HepG2 (cell line): ENCODE data around the gene DOCK1. TPM values are rescaled to one million over a fixed set of nuclear protein-coding genes. Genes with fewer than 3 reads are reported as not detected.

ENCODE experiments used
- ATAC-seq: fragments of 200-7000 bp; cut with Tn5 transposase; 3 replicates; pipeline ENCODE4 v1.9.1; 2020; ENCODE audit warnings: mild to moderate bottlenecking, moderate library complexity
- BruUV-seq: library from RNA; stranded (reverse); fragments of 400-500 nt; replicated peaks from 2 replicates; lab custom pipeline; 2021; lab: Mats Ljungman, UMichigan
- CTCF ChIA-PET: fragments of 300-600 bp; formaldehyde crosslinking; extraction: SDS; loops from one replicate; lab custom pipeline; 2021; ENCODE audit warnings: low total read pairs, inconsistent platforms, low intra/inter-chr PET ratio; lab: Yijun Ruan, JAX
- POLR2A ChIA-PET: fragments of 350-600 bp; sonication (Branson Sonifier 250); formaldehyde crosslinking; loops from one replicate; lab custom pipeline; 2020; ENCODE audit warnings: antibody characterized with exemption, inconsistent platforms; lab: Yijun Ruan, JAX
- DNase-seq: peaks from one replicate; pipeline ENCODE4 v3.0.0-alpha.2; 2015; ENCODE audit warnings: low spot score
- FAIRE-seq: peaks from 3 replicates; lab custom pipeline; 2011; peaks lifted over from hg19 to GRCh38; lab: Jason Lieb, UNC
- H2AFZ ChIP-seq: one replicate; pipeline ENCODE4 v1.6.1; 2011; ENCODE audit warnings: low read length, inconsistent platforms
- H3K27ac ChIP-seq: fragments of 300-600 bp; 3 replicates; pipeline ENCODE4 v1.8.0; 2011; ENCODE audit warnings: mixed run types, mild to moderate bottlenecking, mixed read lengths, low read length, inconsistent platforms; ENCODE audit not compliant: insufficient read depth; ENCODE audit errors: extremely low read length
- H3K27me3 ChIP-seq, 2 experiments: fragments of 200-600 bp in 1 of 2; 2 replicates in 1 of 2; 3 replicates in 1 of 2; pipeline versions ENCODE4 v1.6.0 to v1.8.0; 2011; ENCODE audit warnings: low read length in 2 of 2, mild to moderate bottlenecking in 2 of 2, moderate library complexity in 2 of 2, inconsistent platforms in 1 of 2; ENCODE audit not compliant: insufficient read depth in 2 of 2, control insufficient read depth in 1 of 2
- H3K36me3 ChIP-seq, 2 experiments: fragments of 200-600 bp in 1 of 2; replicated peaks in 1 of 2; 2 replicates in 1 of 2; 3 replicates in 1 of 2; pipeline versions ENCODE4 v1.5.1 to v1.8.0; 2011; ENCODE audit warnings: low read length in 2 of 2, inconsistent platforms in 1 of 2; ENCODE audit not compliant: insufficient read depth in 2 of 2, control insufficient read depth in 1 of 2
- H3K4me1 ChIP-seq: 2 replicates; pipeline ENCODE4 v1.5.1; 2012; ENCODE audit warnings: low read length, inconsistent platforms; ENCODE audit not compliant: insufficient read depth
- H3K4me2 ChIP-seq: 2 replicates; pipeline ENCODE4 v1.6.0; 2011; ENCODE audit warnings: low read depth, low read length, inconsistent platforms
- H3K4me3 ChIP-seq, 3 experiments: fragments of 200-600 bp in 1 of 3; sonication (generic), shearing (Covaris generic) in 1 of 3; replicated peaks in 1 of 3; 2 replicates each; pipeline ENCODE4 v1.5.1; 2011 to 2016; ENCODE audit warnings: low read length in 3 of 3, inconsistent platforms in 2 of 3, low read depth in 2 of 3, mild to moderate bottlenecking in 2 of 3, control low read depth in 1 of 3, mixed read lengths in 1 of 3; ENCODE audit not compliant: insufficient read depth in 1 of 3
- H3K79me2 ChIP-seq: one replicate; pipeline ENCODE4 v1.6.1; 2011; ENCODE audit warnings: low read length, inconsistent platforms; ENCODE audit not compliant: insufficient read depth
- H3K9ac ChIP-seq: 2 replicates; pipeline ENCODE4 v1.6.0; 2011; ENCODE audit warnings: mild to moderate bottlenecking, low read depth, low read length, inconsistent platforms; ENCODE audit not compliant: insufficient read depth
- H3K9me3 ChIP-seq: 2 replicates; pipeline ENCODE4 v1.5.1; 2012; ENCODE audit warnings: mild to moderate bottlenecking, low read length
- H4K20me1 ChIP-seq: 2 replicates; pipeline ENCODE4 v1.6.0; 2011; ENCODE audit warnings: inconsistent platforms, mild to moderate bottlenecking, low read length, moderate library complexity; ENCODE audit not compliant: insufficient read depth
- ATF7 ChIP-seq, 2 experiments: fragments of 450-650 bp in 1 of 2; sonication (generic) in 1 of 2; formaldehyde crosslinking in 1 of 2; IDR thresholded peaks; 2 replicates each; pipeline versions ENCODE4 v1.4.0 to v1.6.1; 2016 to 2020; ENCODE audit warnings: antibody characterized with exemption in 1 of 2, mild to moderate bottlenecking in 1 of 2, missing genetic modification reagents in 1 of 2
- GABPA ChIP-seq, 2 experiments: IDR thresholded peaks; 2 replicates each; pipeline ENCODE4 v1.6.1; 2011 to 2016; ENCODE audit warnings: low read depth in 2 of 2, low read length in 1 of 2, missing biosample characterization in 1 of 2, missing genetic modification characterization in 1 of 2
- PHF5A ChIP-seq: IDR thresholded peaks from one replicate; pipeline ENCODE4 v1.6.1; 2018; ENCODE audit warnings: low read depth, missing genetic modification reagents; ENCODE audit not compliant: unreplicated experiment
- RXRB ChIP-seq: IDR thresholded peaks from 2 replicates; pipeline ENCODE4 v1.6.1; 2016; ENCODE audit warnings: borderline replicate concordance, missing genetic modification reagents, missing compliant biosample characterization
- WIZ ChIP-seq: sonication (generic); formaldehyde crosslinking; IDR thresholded peaks from 2 replicates; pipeline ENCODE4 v1.5.1; 2020; ENCODE audit warnings: mild to moderate bottlenecking, missing genetic modification reagents
- ZNF180 ChIP-seq: sonication (generic); formaldehyde crosslinking; IDR thresholded peaks from 2 replicates; pipeline ENCODE4 v1.4.0; 2020; ENCODE audit warnings: low read depth, missing genetic modification reagents, borderline replicate concordance
- ZNF260 ChIP-seq: sonication (generic); formaldehyde crosslinking; IDR thresholded peaks from 2 replicates; pipeline ENCODE4 v1.4.0; 2020; ENCODE audit warnings: missing genetic modification reagents, low read depth, mild to moderate bottlenecking, borderline replicate concordance
- ZNF678 ChIP-seq: sonication (generic); formaldehyde crosslinking; IDR thresholded peaks from 2 replicates; pipeline ENCODE4 v1.4.0; 2020; ENCODE audit warnings: mild to moderate bottlenecking, missing genetic modification reagents
- WGBS: methylation state at CpG from one replicate; pipeline ENCODE4 v1.1.6; 2017; ENCODE audit warnings: low lambda C conversion rate; 5-methylcytosine and 5-hydroxymethylcytosine counted together
- in situ Hi-C: cut with HindIII; loops from 2 replicates; pipeline ENCODE4 v1.10.0; 2017; ENCODE audit warnings: low pct_unique_long_range_greater_than_20kb; ENCODE audit not compliant: extremely low pct_ligation_motif_present
- intact Hi-C: fragments of 100-400 bp; cut with micrococcal nuclease; formaldehyde crosslinking; loops from one replicate; pipeline ENCODE4 v1.10.0; 2022; ENCODE audit not compliant: unreplicated experiment
- polyA plus RNA-seq, 8 experiments: library from polyadenylated mRNA; depleted of rRNA in 3 of 8; stranded (reverse) in 7 of 8; unstranded in 1 of 8; fragments of >200 nt; fragmentation: Illumina TruSeq in 4 of 8; extraction: Trizol in 4 of 8; gene quantifications; 2 replicates each; pipeline versions ENCODE4 v1.2.1 to v1.2.3, GENCODE V29; 2011 to 2016; ENCODE audit warnings: low read depth in 4 of 8, missing spikeins in 1 of 8, mixed read lengths in 1 of 8; ENCODE audit not compliant: insufficient read depth in 1 of 8
- total RNA-seq, 5 experiments: library from RNA; depleted of rRNA; stranded (reverse); fragments of >200 nt; fragmentation: Illumina TruSeq; extraction: Trizol; gene quantifications; 2 replicates each; pipeline ENCODE4 v1.2.3, GENCODE V29; 2016; ENCODE audit warnings: low read depth in 1 of 5
- TF ChIP-seq, protein P1 (sequence below): sonication (generic); IDR thresholded peaks from 2 replicates; pipeline ENCODE4 v1.6.1; 2016; ENCODE audit warnings: low read depth, borderline replicate concordance

The DOCK1 gene
- total and polyA plus RNA-seq, 2 of the 13 experiments (the other 11 are each of a cell fraction or from before 2014, with no cell fraction given) = 8.3 to 25.5 TPM

DNA sequence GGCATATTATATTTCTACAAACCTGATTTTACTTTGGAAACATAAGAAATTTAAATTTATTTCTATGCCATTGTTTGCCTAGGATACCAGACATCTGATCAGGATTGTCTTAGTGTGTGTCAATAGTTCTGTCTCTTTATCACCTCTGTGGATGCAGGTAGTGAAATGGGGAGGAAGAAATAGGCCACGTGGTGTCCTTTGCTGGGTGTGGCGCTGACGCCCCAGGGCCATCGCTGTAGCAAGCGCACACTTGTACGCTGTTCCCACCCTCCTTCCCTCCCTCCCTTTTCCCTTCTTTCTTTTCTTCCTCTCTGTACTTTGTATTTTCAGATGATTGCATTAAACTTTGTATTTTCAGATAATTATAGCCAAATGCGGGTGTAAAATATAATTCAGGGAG, 5.0 kb downstream of the DOCK1 start:
- CTCF ChIA-PET = no interaction called here
- intact Hi-C loops = no loop called here
- BruUV-seq = no TSS peak
- H3K9me3 ChIP-seq = no peaks in the 10 kb centered on the region
- H3K4me3 ChIP-seq = no peak overlapping the region
- H4K20me1 ChIP-seq = peaks cover 4% of the 10 kb centered on the region; the same call in 1 of the 2 replicates
- H2AFZ ChIP-seq = no peak overlapping the region
- in situ Hi-C loops = no loop called here
- peaks cover 28% of the 10 kb centered on the region for H3K4me1 ChIP-seq
- POLR2A ChIA-PET = no interaction called here
- no peak overlapping the region for H3K4me2 ChIP-seq
- over 99% methylated on average over 7 of the region's 7 CpGs for WGBS
- ATAC-seq (no peak), FAIRE-seq (no peak), DNase-seq (no peak)
- H3K27ac ChIP-seq = no peak overlapping the region
- H3K9ac ChIP-seq = no peak overlapping the region
- no peaks in the 10 kb centered on the region for H3K27me3 ChIP-seq
- no peaks in the 10 kb centered on the region for H3K36me3 ChIP-seq
- H3K79me2 ChIP-seq = peaks cover 78% of the 10 kb centered on the region
- TF ChIP-seq WIZ (CRISPR knock-in tag) = no peak
- TF ChIP-seq ZNF180 (CRISPR knock-in tag) = no peak
- TF ChIP-seq, protein P1, sequence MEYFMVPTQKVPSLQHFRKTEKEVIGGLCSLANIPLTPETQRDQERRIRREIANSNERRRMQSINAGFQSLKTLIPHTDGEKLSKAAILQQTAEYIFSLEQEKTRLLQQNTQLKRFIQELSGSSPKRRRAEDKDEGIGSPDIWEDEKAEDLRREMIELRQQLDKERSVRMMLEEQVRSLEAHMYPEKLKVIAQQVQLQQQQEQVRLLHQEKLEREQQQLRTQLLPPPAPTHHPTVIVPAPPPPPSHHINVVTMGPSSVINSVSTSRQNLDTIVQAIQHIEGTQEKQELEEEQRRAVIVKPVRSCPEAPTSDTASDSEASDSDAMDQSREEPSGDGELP = no peak
- TF ChIP-seq PHF5A = no peak
- no peak for TF ChIP-seq ATF7 (IDR thresholded peaks at IDR 0.05)
- no peak for TF ChIP-seq ATF7 (CRISPR knock-in tag; IDR thresholded peaks at IDR 0.05)
- no peak for TF ChIP-seq ZNF260

DNA sequence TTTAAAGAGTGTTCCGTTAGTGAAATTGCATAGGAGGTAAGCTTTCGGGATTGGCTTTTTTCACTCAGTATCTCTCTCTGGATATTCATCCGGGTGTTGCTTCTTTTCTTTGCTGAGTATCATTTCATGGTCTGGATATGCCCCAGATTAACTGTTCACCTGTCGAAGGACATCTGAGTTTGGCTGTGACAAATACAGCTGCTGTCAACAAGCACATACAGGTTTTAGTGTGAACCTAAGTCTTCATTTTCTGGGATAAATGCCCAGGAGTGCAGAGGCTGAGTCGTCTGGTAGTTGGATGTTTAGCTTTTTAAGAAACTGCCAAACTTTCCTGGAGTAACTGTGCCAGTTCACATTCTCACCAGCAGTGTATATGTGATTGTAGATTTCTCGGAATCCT, 5.6 kb downstream of the DOCK1 start:
- Histone ChIP-seq H3K9me3 (no peaks in the 10 kb centered on the region), H3K9ac (no peak overlapping the region), H3K4me2 (no peak overlapping the region), H3K27ac (no peak overlapping the region), H3K4me1 (peaks cover 28% of the 10 kb centered on the region), H3K79me2 (peaks cover 82% of the 10 kb centered on the region), H2AFZ (no peak overlapping the region), H4K20me1 (peaks cover 4% of the 10 kb centered on the region; the same call in 1 of the 2 replicates), H3K27me3 (no peaks in the 10 kb centered on the region), H3K4me3 (no peak overlapping the region), H3K36me3 (no peaks in the 10 kb centered on the region)
- in situ Hi-C loops = no loop called here
- BruUV-seq = no TSS peak
- intact Hi-C loops = no loop called here
- ATAC-seq (no peak), DNase-seq (no peak), FAIRE-seq (no peak)
- ChIA-PET CTCF (no interaction called here), POLR2A (no interaction called here)
- 95% methylated on average over 6 of the region's 6 CpGs for whole genome bisulfite sequencing
- TF ChIP-seq RXRB (no peak), GABPA (IDR thresholded peaks at IDR 0.05; ENCODE audit: low read depth, low read length) (no peak), GABPA (CRISPR knock-in tag; IDR thresholded peaks at IDR 0.05; ENCODE audit: low read depth) (no peak), ZNF678 (CRISPR knock-in tag) (no peak)
